ENCODE measurements around the gene NFIC.

- TF ChIP-seq POLR2A (IDR thresholded peaks at IDR 0.05; ENCODE audit: low read depth, low read length), result no peak
- TF ChIP-seq USF2 (IDR thresholded peaks at IDR 0.05; ENCODE audit: low read depth, low read length), result no peak
- TF ChIP-seq CTCF (conservative IDR thresholded peaks at IDR 0.05; ENCODE audit: low read depth, low read length), result peak; percentile 32; the same call in 1 of the 2 replicates
- peak; percentile 40 for TF ChIP-seq RAD21 (IDR thresholded peaks at IDR 0.05; ENCODE audit: low read length)
- no peak for TF ChIP-seq MAFK (IDR thresholded peaks at IDR 0.05; ENCODE audit: low read depth, low read length)
- TF ChIP-seq CEBPB (IDR thresholded peaks at IDR 0.05; ENCODE audit: low read depth, low read length), result no peak
- TF ChIP-seq CHD1 (IDR thresholded peaks at IDR 0.05; ENCODE audit: low read depth, low read length), result no peak
- peak; percentile 28; the same call in 1 of the 2 replicates for TF ChIP-seq SMC3 (IDR thresholded peaks at IDR 0.05; ENCODE audit: low read depth, low read length)
- TF ChIP-seq BHLHE40 (IDR thresholded peaks at IDR 0.05; ENCODE audit: low read depth, low read length), result no peak
- no peak for TF ChIP-seq MAZ (IDR thresholded peaks at IDR 0.05; ENCODE audit: borderline replicate concordance, low read depth, low read length)
- TF ChIP-seq MXI1 (IDR thresholded peaks at IDR 0.05; ENCODE audit: borderline replicate concordance, low read depth, low read length), result no peak
- TF ChIP-seq NFE2L2 (IDR thresholded peaks at IDR 0.05; ENCODE audit: low read depth, low read length), result no peak
- no peak for TF ChIP-seq ELK1 (IDR thresholded peaks at IDR 0.05; ENCODE audit: borderline replicate concordance, low read depth, low read length)
Observed at GRCh38 chr19:3440082-3440481, 73.7 kb downstream of the NFIC start.
